ENCODE results near the gene TSC2. TPM values are rescaled to one million over a fixed set of nuclear protein-coding genes. Genes with fewer than 3 reads are reported as not detected.

TSC2 gene
- total and polyA plus RNA-seq, 12 donors: 18.6 to 333 (median 92.6) TPM

- TF ChIP-seq CTCF (IDR thresholded peaks at IDR 0.05) (no peak), POLR2A (IDR thresholded peaks at IDR 0.05) (no peak)
- intact Hi-C loops (cut with DNase I): no loop called here
- Histone ChIP-seq H3K4me3 (peak overlapping the region in 1 of 4 donors; percentile 10), H3K36me3 (replicated peaks in 1 of 2) (no peaks in the 10 kb centered on the region), H3K27ac (peak overlapping the region in 4 of 5 donors; percentile 37 to 90 (median 60)), H3K9me3 (replicated peaks in 1 of 3) (no peaks in the 10 kb centered on the region), H3K27me3 (no peaks in the 10 kb centered on the region), H3K4me1 (replicated peaks in 1 of 2) (peaks cover 9 to 69% of the 10 kb centered on the region in 2 donors)
- peak in 2 of 7 donors; percentile 26 to 71 for DNase-seq
- 51 to 75% (median 67%) methylated on average over 8 to 34 of the region's 34 CpGs for WGBS, 4 donors
Measured at GRCh38 chr16:2035431-2036199, 12.2 kb upstream of the TSC2 start.

GRCh38 chr16:2036200-2036966, 11.4 kb upstream of the TSC2 start:
- 83 to 86% (median 85%) methylated on average over 23 to 47 of the region's 47 CpGs for WGBS, 4 donors
- H3K4me3 ChIP-seq: peak overlapping the region in 1 of 4 donors; percentile 10
- intact Hi-C loops (cut with DNase I): no loop called here

GRCh38 chr16:2037115-2037514, 10.7 kb upstream of the TSC2 start:
- no peaks in the 10 kb centered on the region for H3K9me3 ChIP-seq (replicated peaks in 1 of 3)
- no peak for DNase-seq
- TF ChIP-seq POLR2A (IDR thresholded peaks at IDR 0.05): no peak
- peaks cover 9 to 69% of the 10 kb centered on the region in 2 donors for H3K4me1 ChIP-seq (replicated peaks in 1 of 2)
- H3K36me3 ChIP-seq (replicated peaks in 1 of 2): no peaks in the 10 kb centered on the region
- no peak overlapping the region for H3K4me3 ChIP-seq
- 87 to 93% (median 89%) methylated on average over 6 to 15 of the region's 15 CpGs for WGBS, 4 donors
- intact Hi-C loops (cut with DNase I): no loop called here
- H3K27me3 ChIP-seq: no peaks in the 10 kb centered on the region
- peak overlapping the region in 2 of 5 donors; percentile 72 to 90 for H3K27ac ChIP-seq

More at GRCh38 chr16:2036200-2036966, 11.4 kb upstream of the TSC2 start:
- TF ChIP-seq POLR2A (IDR thresholded peaks at IDR 0.05): no peak
- no peak for TF ChIP-seq CTCF (IDR thresholded peaks at IDR 0.05)
- DNase-seq: no peak
- peak overlapping the region in 4 of 5 donors; percentile 37 to 90 (median 60) for H3K27ac ChIP-seq
- H3K4me1 ChIP-seq (replicated peaks in 1 of 2): peaks cover 9 to 69% of the 10 kb centered on the region in 2 donors
- no peaks in the 10 kb centered on the region for H3K9me3 ChIP-seq (replicated peaks in 1 of 3)
- H3K27me3 ChIP-seq: no peaks in the 10 kb centered on the region
- no peaks in the 10 kb centered on the region for H3K36me3 ChIP-seq (replicated peaks in 1 of 2)

GRCh38 chr16:2037647-2038381, 10.0 kb upstream of the TSC2 start:
- WGBS, 4 donors: 74 to 77% (median 76%) methylated on average over 17 to 29 of the region's 29 CpGs
- Histone ChIP-seq H3K4me3 (no peak overlapping the region), H3K9me3 (replicated peaks in 1 of 3) (no peaks in the 10 kb centered on the region), H3K4me1 (replicated peaks in 1 of 2) (peaks cover 9 to 62% of the 10 kb centered on the region in 2 donors), H3K36me3 (replicated peaks in 1 of 2) (no peaks in the 10 kb centered on the region), H3K27ac (peak overlapping the region in 2 of 5 donors; percentile 72 to 90), H3K27me3 (no peaks in the 10 kb centered on the region)
- intact Hi-C loops (cut with DNase I): no loop called here
- no peak for DNase-seq
- TF ChIP-seq CTCF (IDR thresholded peaks at IDR 0.05): no peak
- no peak for TF ChIP-seq POLR2A (IDR thresholded peaks at IDR 0.05)
